Progenitor cell of endocrine pancreas (in vitro differentiated cells): Measurements from ENCODE around the gene ACAP3. TPM values are rescaled to one million over a fixed set of nuclear protein-coding genes. Genes with fewer than 3 reads are reported as not detected.

ENCODE experiments used
- DNase-seq: peaks from one replicate; pipeline ENCODE4 v3.0.0; 2021; ENCODE audit warnings: low spot score; ENCODE audit not compliant: unreplicated experiment
- H3K27ac Mint-ChIP-seq: 2 replicates; pipeline ENCODE4 v1.8.0; 2021; ENCODE audit warnings: mild to moderate bottlenecking, moderate library complexity, mixed read lengths
- H3K27me3 Mint-ChIP-seq: 2 replicates; pipeline ENCODE4 v1.8.0; 2021; ENCODE audit warnings: mixed read lengths
- H3K36me3 Mint-ChIP-seq: 2 replicates; pipeline ENCODE4 v1.8.0; 2022; ENCODE audit warnings: mixed read lengths; ENCODE audit not compliant: insufficient read depth
- H3K4me1 Mint-ChIP-seq: 2 replicates; pipeline ENCODE4 v1.8.0; 2021; ENCODE audit warnings: low read depth, mixed read lengths
- H3K4me3 Mint-ChIP-seq: 2 replicates; pipeline ENCODE4 v1.8.0; 2021; ENCODE audit warnings: low read depth, mild to moderate bottlenecking, moderate library complexity, mixed read lengths
- H3K9me3 Mint-ChIP-seq: 2 replicates; pipeline ENCODE4 v1.8.0; 2021; ENCODE audit warnings: low read depth, mixed read lengths
- CTCF ChIP-seq: fragments of 200-600 bp; sonication (generic); IDR thresholded peaks from one replicate; pipeline ENCODE4 v1.5.0; 2021; ENCODE audit warnings: antibody characterized with exemption, mild to moderate bottlenecking; ENCODE audit not compliant: unreplicated experiment
- total RNA-seq: library from RNA; stranded (reverse); gene quantifications from 2 replicates; pipeline ENCODE4 v1.2.1, GENCODE V29; 2021

ACAP3 gene
- total RNA-seq, 1 donor from 2014 or later, result 111 TPM

- Mint-ChIP-seq H3K4me1 (no peaks in the 10 kb centered on the region), H3K27ac (no peak overlapping the region), H3K27me3 (no peaks in the 10 kb centered on the region), H3K4me3 (no peak overlapping the region), H3K36me3 (peaks cover 2% of the 10 kb centered on the region), H3K9me3 (no peaks in the 10 kb centered on the region)
- no peak for TF ChIP-seq CTCF
- peak; percentile 41 for DNase-seq
Observed at GRCh38 chr1:1334835-1335234, 27.1 kb upstream of the ACAP3 start.

- Mint-ChIP-seq H3K36me3 (no peaks in the 10 kb centered on the region), H3K27ac (no peak overlapping the region), H3K4me3 (no peak overlapping the region), H3K9me3 (no peaks in the 10 kb centered on the region), H3K27me3 (no peaks in the 10 kb centered on the region), H3K4me1 (no peaks in the 10 kb centered on the region)
- DNase-seq, result no peak
- no peak for TF ChIP-seq CTCF
Observed at GRCh38 chr1:1333551-1334241, 26.0 kb upstream of the ACAP3 start.

- no peak overlapping the region for H3K27ac Mint-ChIP-seq
- H3K4me3 Mint-ChIP-seq, result no peak overlapping the region
- no peak for DNase-seq
- no peaks in the 10 kb centered on the region for H3K9me3 Mint-ChIP-seq
- no peaks in the 10 kb centered on the region for H3K27me3 Mint-ChIP-seq
- no peak for TF ChIP-seq CTCF
- no peaks in the 10 kb centered on the region for H3K4me1 Mint-ChIP-seq
- no peaks in the 10 kb centered on the region for H3K36me3 Mint-ChIP-seq
Observed at GRCh38 chr1:1332774-1333480, 25.2 kb upstream of the ACAP3 start.

- no peak for TF ChIP-seq CTCF
- H3K27ac Mint-ChIP-seq, result no peak overlapping the region
- no peaks in the 10 kb centered on the region for H3K4me1 Mint-ChIP-seq
- H3K4me3 Mint-ChIP-seq, result no peak overlapping the region
- DNase-seq, result no peak
- no peaks in the 10 kb centered on the region for H3K36me3 Mint-ChIP-seq
- no peaks in the 10 kb centered on the region for H3K9me3 Mint-ChIP-seq
- no peaks in the 10 kb centered on the region for H3K27me3 Mint-ChIP-seq
Observed at GRCh38 chr1:1332031-1332755, 24.5 kb upstream of the ACAP3 start.
